Endothelial cell (in vitro differentiated cells): Measurements from ENCODE around the gene WFDC2. TPM values are rescaled to one million over a fixed set of nuclear protein-coding genes. Genes with fewer than 3 reads are reported as not detected.

ENCODE experiments used
- DNase-seq: peaks from one replicate; pipeline ENCODE4 v3.0.0; 2021; ENCODE audit warnings: low spot score
- H3K27ac Mint-ChIP-seq: one replicate; pipeline ENCODE4 v1.8.0; 2021; ENCODE audit warnings: mixed read lengths, inconsistent platforms; ENCODE audit not compliant: unreplicated experiment
- H3K27me3 Mint-ChIP-seq: one replicate; pipeline ENCODE4 v1.8.0; 2021; ENCODE audit warnings: mild to moderate bottlenecking, moderate library complexity, mixed read lengths, inconsistent platforms; ENCODE audit not compliant: unreplicated experiment
- H3K36me3 Mint-ChIP-seq: one replicate; pipeline ENCODE4 v1.8.0; 2021; ENCODE audit warnings: mild to moderate bottlenecking, low read depth, mixed read lengths, inconsistent platforms; ENCODE audit not compliant: unreplicated experiment
- H3K4me1 Mint-ChIP-seq: one replicate; pipeline ENCODE4 v1.8.0; 2021; ENCODE audit warnings: mild to moderate bottlenecking, mixed read lengths, inconsistent platforms; ENCODE audit not compliant: unreplicated experiment
- H3K4me3 Mint-ChIP-seq: one replicate; pipeline ENCODE4 v1.8.0; 2021; ENCODE audit warnings: mild to moderate bottlenecking, mixed read lengths, inconsistent platforms; ENCODE audit not compliant: unreplicated experiment
- H3K9me3 Mint-ChIP-seq: one replicate; pipeline ENCODE4 v1.8.0; 2021; ENCODE audit warnings: mixed read lengths, inconsistent platforms; ENCODE audit not compliant: unreplicated experiment
- total RNA-seq: library from RNA; stranded (reverse); fragmentation: NEBNext Ultra II Directional; extraction: Animal tissue kit (Norgen Biotek cat#: 25700); gene quantifications from one replicate; pipeline ENCODE4 v1.2.1, GENCODE V29; 2021; ENCODE audit not compliant: unreplicated experiment
- TF ChIP-seq, protein P1 (sequence below): fragments of 200-600 bp; sonication (generic); IDR thresholded peaks from one replicate; pipeline ENCODE4 v1.5.0; 2021; ENCODE audit warnings: antibody characterized with exemption; ENCODE audit not compliant: unreplicated experiment

Gene WFDC2
- total RNA-seq, 1 donor from 2014 or later = 4.6 TPM

- TF ChIP-seq, protein P1, sequence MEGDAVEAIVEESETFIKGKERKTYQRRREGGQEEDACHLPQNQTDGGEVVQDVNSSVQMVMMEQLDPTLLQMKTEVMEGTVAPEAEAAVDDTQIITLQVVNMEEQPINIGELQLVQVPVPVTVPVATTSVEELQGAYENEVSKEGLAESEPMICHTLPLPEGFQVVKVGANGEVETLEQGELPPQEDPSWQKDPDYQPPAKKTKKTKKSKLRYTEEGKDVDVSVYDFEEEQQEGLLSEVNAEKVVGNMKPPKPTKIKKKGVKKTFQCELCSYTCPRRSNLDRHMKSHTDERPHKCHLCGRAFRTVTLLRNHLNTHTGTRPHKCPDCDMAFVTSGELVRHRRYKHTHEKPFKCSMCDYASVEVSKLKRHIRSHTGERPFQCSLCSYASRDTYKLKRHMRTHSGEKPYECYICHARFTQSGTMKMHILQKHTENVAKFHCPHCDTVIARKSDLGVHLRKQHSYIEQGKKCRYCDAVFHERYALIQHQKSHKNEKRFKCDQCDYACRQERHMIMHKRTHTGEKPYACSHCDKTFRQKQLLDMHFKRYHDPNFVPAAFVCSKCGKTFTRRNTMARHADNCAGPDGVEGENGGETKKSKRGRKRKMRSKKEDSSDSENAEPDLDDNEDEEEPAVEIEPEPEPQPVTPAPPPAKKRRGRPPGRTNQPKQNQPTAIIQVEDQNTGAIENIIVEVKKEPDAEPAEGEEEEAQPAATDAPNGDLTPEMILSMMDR = no peak
- no peak for DNase-seq
These were observed 6.6 kb upstream of the WFDC2 start for GRCh38 chr20:45462711-45463509.

DNA sequence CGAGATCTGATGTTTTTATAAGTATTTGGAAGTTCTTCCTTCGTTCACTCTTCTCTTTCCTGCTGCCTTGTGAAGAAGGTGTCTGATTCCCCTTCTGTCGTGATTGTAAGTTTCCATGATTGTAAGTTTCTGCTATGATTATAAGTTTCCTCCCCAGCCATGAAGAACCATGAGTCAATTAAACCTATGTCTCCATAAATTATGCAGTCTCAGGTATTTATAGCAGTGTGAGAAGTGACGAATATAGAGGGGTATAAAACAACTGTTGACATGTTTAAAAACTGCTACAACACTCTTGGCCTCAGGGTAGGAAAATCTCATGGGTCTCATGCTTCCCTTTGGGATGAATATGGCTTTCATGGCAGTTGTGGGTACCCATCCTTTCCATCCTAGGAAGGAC lies 5.8 kb upstream of the WFDC2 start:
- H3K9me3 Mint-ChIP-seq = no peaks in the 10 kb centered on the region
- no peak overlapping the region for H3K27ac Mint-ChIP-seq
- no peak overlapping the region for H3K4me3 Mint-ChIP-seq
- H3K27me3 Mint-ChIP-seq = peaks cover 4% of the 10 kb centered on the region
- H3K36me3 Mint-ChIP-seq = no peaks in the 10 kb centered on the region
- DNase-seq = no peak
- H3K4me1 Mint-ChIP-seq = no peaks in the 10 kb centered on the region
- TF ChIP-seq, protein P1 = no peak

More at GRCh38 chr20:45462711-45463509, 6.6 kb upstream of the WFDC2 start:
- H3K27me3 Mint-ChIP-seq = no peaks in the 10 kb centered on the region
- no peak overlapping the region for H3K27ac Mint-ChIP-seq
- H3K4me1 Mint-ChIP-seq = no peaks in the 10 kb centered on the region
- no peak overlapping the region for H3K4me3 Mint-ChIP-seq
- no peaks in the 10 kb centered on the region for H3K9me3 Mint-ChIP-seq
- no peaks in the 10 kb centered on the region for H3K36me3 Mint-ChIP-seq

- no peak overlapping the region for H3K4me3 Mint-ChIP-seq
- no peak for DNase-seq
- H3K9me3 Mint-ChIP-seq = no peaks in the 10 kb centered on the region
- H3K27me3 Mint-ChIP-seq = peaks cover 7% of the 10 kb centered on the region
- H3K27ac Mint-ChIP-seq = no peak overlapping the region
- H3K36me3 Mint-ChIP-seq = no peaks in the 10 kb centered on the region
- TF ChIP-seq, protein P1 = no peak
- H3K4me1 Mint-ChIP-seq = no peaks in the 10 kb centered on the region
These were observed 3.9 kb upstream of the WFDC2 start for GRCh38 chr20:45465491-45466266.

DNA sequence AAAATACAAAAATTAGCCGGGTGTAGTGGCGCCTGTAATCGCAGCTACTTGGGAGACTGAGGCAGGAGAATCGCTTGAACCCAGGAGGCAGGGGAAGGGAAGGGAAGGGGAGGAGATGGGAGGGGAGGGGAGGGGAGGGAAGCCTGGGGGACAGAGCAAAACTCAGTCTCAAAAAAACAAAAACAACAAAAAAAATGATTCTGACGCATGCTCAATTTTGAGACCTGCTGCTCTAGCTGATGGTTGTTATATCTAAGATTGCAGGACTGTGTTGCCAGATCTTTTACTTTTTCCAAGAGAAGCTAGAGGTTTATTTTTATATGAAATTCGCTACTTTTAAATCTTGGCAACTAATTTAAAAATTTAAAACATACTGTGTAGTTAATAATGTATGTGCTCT lies 2.4 kb upstream of the WFDC2 start:
- Mint-ChIP-seq H3K27me3 (peaks cover 13% of the 10 kb centered on the region), H3K4me1 (peaks cover 5% of the 10 kb centered on the region), H3K4me3 (no peak overlapping the region), H3K9me3 (no peaks in the 10 kb centered on the region), H3K27ac (no peak overlapping the region), H3K36me3 (no peaks in the 10 kb centered on the region)
- TF ChIP-seq, protein P1 = no peak
- no peak for DNase-seq

DNA sequence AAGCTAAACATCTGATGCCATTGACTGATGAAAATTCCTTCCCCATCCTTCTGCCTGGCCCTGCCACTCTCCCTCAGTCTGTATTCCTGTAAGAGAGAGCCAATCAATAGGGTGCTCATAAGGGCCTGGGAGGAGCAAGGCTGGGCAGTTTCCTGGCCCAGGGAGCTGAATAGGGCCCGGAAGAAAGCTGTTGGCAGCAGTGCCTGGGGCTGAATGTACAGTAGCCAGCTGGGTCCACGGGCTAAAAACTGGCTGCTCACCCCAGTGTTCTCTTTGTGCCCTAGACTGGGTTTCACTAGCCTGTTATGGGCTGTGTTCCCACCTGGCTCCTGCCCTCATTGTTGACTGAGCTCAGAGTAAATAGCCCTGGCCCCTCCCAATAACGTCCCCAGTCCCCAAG lies 1.7 kb upstream of the WFDC2 start:
- Mint-ChIP-seq H3K4me3 (no peak overlapping the region), H3K9me3 (no peaks in the 10 kb centered on the region), H3K27ac (no peak overlapping the region), H3K36me3 (no peaks in the 10 kb centered on the region), H3K27me3 (peaks cover 13% of the 10 kb centered on the region), H3K4me1 (peaks cover 5% of the 10 kb centered on the region)
- TF ChIP-seq, protein P1 = no peak
- no peak for DNase-seq
